Ectodermal cell (in vitro differentiated cells): ENCODE results near the gene PEF1. TPM values are rescaled to one million over a fixed set of nuclear protein-coding genes. Genes with fewer than 3 reads are reported as not detected.

Experiments used
- H3K27ac ChIP-seq: 2 replicates; pipeline ENCODE4 v1.7.0; 2013; ENCODE audit warnings: mild to moderate bottlenecking, low read depth, low read length; ENCODE audit not compliant: insufficient read depth, poor library complexity, severe bottlenecking
- H3K27me3 ChIP-seq: 2 replicates; pipeline ENCODE4 v1.7.0; 2013; ENCODE audit warnings: mild to moderate bottlenecking, low read length; ENCODE audit not compliant: insufficient read depth, control insufficient read depth, poor library complexity, severe bottlenecking
- H3K36me3 ChIP-seq: one replicate; pipeline ENCODE4 v1.7.0; 2013; ENCODE audit warnings: low read length; ENCODE audit not compliant: control insufficient read depth, insufficient read depth
- H3K4me1 ChIP-seq: one replicate; pipeline ENCODE4 v1.7.0; 2013; ENCODE audit warnings: low read length; ENCODE audit not compliant: control insufficient read depth, insufficient read depth
- H3K4me3 ChIP-seq: 2 replicates; pipeline ENCODE4 v1.7.0; 2013; ENCODE audit warnings: low read depth, low read length, control low read depth; ENCODE audit not compliant: insufficient read depth
- H3K9me3 ChIP-seq: 2 replicates; pipeline ENCODE4 v1.7.0; 2013; ENCODE audit warnings: mild to moderate bottlenecking, low read length, moderate library complexity; ENCODE audit not compliant: control insufficient read depth
- whole genome bisulfite sequencing, 2 experiments: methylation state at CpG; one replicate each; pipeline ENCODE4 v1.1.7; 2013; ENCODE audit warnings: missing lambda C conversion rate in 2 of 2; 5-methylcytosine and 5-hydroxymethylcytosine counted together
- polyA plus RNA-seq, 4 experiments: library from polyadenylated mRNA; stranded (reverse); fragments of 50-300 nt; gene quantifications; one replicate each; pipeline ENCODE4 v1.2.3, GENCODE V29; 2013

Gene PEF1
- 54.4 TPM for polyA plus RNA-seq (2013, experiment 1 of 4)
- polyA plus RNA-seq (2013, experiment 2 of 4) = 51.9 TPM
- polyA plus RNA-seq (2013, experiment 3 of 4) = 40.6 TPM
- polyA plus RNA-seq (2013, experiment 4 of 4) = 46.1 TPM

DNA sequence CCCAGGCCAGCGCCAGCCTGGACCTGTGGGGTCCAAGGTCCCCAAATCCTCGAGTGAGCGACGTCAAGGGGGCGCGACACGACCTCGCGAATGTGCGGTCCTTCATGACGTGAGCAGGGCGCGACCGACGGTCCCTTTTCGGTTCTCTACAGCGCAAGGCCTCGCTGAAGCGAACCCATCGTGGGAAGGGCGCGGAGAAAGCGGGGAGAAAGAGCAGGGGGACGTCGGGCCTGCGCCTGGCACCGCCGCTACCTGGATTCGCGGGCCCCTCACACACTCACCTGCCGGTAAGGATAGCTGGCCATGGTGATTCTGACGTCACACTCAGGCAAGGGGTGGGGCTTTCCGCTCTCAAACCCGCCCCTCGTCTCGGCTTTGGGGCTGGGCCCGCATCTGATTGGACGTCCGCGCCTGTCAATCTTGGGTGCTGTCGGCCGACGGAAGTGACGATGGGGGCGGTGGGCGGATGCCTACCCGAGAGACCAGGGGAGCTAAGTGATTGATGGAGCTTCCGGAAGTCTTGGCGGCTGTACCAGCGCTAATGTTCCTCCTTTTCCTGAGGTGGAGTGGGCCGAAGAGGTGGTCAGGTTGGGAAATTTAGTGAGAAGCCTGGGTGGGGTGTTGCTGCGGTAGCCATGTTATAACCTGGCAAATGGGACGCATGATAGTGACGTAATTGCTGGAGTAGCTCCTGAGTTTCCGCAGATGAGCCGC is at the start of gene PEF1:
Gene PEF1, minus strand, starts transcription at position 317 of the 714 bp plus-strand sequence. Its CDS starts 12 bp downstream, at position 305.
- Histone ChIP-seq H3K27ac (peak within 1 kb of the TSS; percentile 86), H3K27me3 (no peaks in the 10 kb centered on the region), H3K4me1 (peaks cover 12% of the 10 kb centered on the region), H3K9me3 (no peaks in the 10 kb centered on the region), H3K36me3 (no peaks in the 10 kb centered on the region), H3K4me3 (peak within 1 kb of the TSS; percentile 77)
- 0% methylated on average over 56 of the region's 56 CpGs for WGBS, 2 experiments

- Histone ChIP-seq H3K27me3 (no peaks in the 10 kb centered on the region), H3K9me3 (no peaks in the 10 kb centered on the region), H3K4me1 (peaks cover 22% of the 10 kb centered on the region), H3K36me3 (no peaks in the 10 kb centered on the region), H3K27ac (no peak overlapping the region), H3K4me3 (no peak overlapping the region)
- WGBS, 2 experiments = 91 to 92% methylated on average over 10 of the region's 10 CpGs
Observed at GRCh38 chr1:31693231-31693630, 48.6 kb upstream of the PEF1 start.

DNA sequence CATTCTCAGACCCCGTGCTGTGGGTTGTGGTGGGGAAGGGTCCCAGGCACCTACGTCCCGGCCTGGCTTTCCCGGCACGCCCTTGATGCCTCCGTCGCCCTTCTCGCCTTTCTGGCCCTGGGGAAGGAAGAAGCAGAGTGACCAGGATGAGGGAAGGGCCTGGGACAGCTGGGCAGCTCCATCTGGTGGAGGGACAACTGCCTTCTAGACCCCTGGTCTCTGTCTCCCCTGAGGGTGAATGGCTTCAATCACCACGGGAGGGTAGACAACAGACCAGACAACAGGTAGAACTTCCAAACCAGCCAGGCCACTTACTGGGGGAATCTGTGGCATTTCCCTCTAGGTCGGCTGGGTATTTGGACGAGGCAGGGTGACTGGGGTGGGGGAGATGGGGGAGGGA is 47.3 kb upstream of the PEF1 start:
- Histone ChIP-seq H3K36me3 (no peaks in the 10 kb centered on the region), H3K4me1 (peaks cover 22% of the 10 kb centered on the region), H3K27ac (no peak overlapping the region), H3K27me3 (no peaks in the 10 kb centered on the region), H3K9me3 (no peaks in the 10 kb centered on the region), H3K4me3 (no peak overlapping the region)
- WGBS, 2 experiments = 86 to 88% methylated on average over 9 to 11 of the region's 11 CpGs

- Histone ChIP-seq H3K9me3 (no peaks in the 10 kb centered on the region), H3K27ac (no peak overlapping the region), H3K4me1 (peaks cover 22% of the 10 kb centered on the region), H3K4me3 (no peak overlapping the region), H3K27me3 (no peaks in the 10 kb centered on the region), H3K36me3 (no peaks in the 10 kb centered on the region)
- 92 to 95% methylated on average over 3 to 4 of the region's 4 CpGs for WGBS, 2 experiments
Observed at GRCh38 chr1:31691446-31691845, 46.8 kb upstream of the PEF1 start.

DNA sequence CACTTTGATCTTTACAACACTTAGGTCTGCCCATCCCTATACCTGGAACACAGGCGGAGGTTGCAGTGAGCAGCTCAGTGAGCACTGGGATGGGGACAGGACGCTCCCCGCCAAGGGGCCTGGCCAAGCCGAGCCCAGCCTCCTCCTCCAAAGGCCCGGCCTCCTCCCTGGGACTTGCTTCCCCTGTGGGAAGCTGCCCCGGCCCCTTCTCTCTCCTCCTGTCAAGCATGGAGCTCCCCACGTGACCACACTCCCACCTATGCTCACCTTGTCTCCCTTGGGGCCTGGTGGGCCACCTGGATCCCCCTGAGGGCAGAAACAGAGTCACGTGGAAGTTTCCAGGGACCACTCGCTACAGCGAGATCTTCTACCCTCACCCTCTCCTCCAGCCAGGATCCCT is 46.2 kb upstream of the PEF1 start:
- Histone ChIP-seq H3K9me3 (no peaks in the 10 kb centered on the region), H3K4me1 (peaks cover 22% of the 10 kb centered on the region), H3K27ac (no peak overlapping the region), H3K36me3 (no peaks in the 10 kb centered on the region), H3K4me3 (no peak overlapping the region), H3K27me3 (no peaks in the 10 kb centered on the region)
- WGBS, 2 experiments = 83 to 86% methylated on average over 10 of the region's 10 CpGs

GRCh38 chr1:31689854-31690253 is 45.2 kb upstream of the PEF1 start:
- H3K27ac ChIP-seq = no peak overlapping the region
- no peaks in the 10 kb centered on the region for H3K9me3 ChIP-seq
- no peak overlapping the region for H3K4me3 ChIP-seq
- H3K27me3 ChIP-seq = no peaks in the 10 kb centered on the region
- peaks cover 20% of the 10 kb centered on the region for H3K4me1 ChIP-seq
- WGBS, 2 experiments = 95 to 96% methylated on average over 6 of the region's 6 CpGs
- H3K36me3 ChIP-seq = no peaks in the 10 kb centered on the region

DNA sequence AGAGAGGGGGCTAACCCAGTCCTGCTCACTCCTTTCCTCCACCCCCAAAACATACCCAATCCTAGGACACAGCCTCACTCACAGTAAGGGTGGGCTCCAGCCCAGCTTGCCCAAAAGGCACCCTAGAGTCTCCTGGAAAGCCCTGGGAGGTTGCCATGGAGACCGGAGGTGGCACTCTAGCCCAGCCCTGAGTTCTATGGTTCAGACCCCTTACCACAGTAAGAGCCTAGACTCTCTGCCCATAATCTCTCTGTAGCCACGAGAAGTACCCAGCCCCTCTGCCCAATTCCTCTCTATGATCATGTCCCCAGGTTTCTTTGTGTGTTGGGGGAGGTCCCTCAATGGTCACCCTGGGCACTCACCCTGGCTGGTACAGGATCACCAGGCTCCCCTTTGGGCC is 44.7 kb upstream of the PEF1 start:
- no peak overlapping the region for H3K27ac ChIP-seq
- no peaks in the 10 kb centered on the region for H3K36me3 ChIP-seq
- no peaks in the 10 kb centered on the region for H3K27me3 ChIP-seq

DNA sequence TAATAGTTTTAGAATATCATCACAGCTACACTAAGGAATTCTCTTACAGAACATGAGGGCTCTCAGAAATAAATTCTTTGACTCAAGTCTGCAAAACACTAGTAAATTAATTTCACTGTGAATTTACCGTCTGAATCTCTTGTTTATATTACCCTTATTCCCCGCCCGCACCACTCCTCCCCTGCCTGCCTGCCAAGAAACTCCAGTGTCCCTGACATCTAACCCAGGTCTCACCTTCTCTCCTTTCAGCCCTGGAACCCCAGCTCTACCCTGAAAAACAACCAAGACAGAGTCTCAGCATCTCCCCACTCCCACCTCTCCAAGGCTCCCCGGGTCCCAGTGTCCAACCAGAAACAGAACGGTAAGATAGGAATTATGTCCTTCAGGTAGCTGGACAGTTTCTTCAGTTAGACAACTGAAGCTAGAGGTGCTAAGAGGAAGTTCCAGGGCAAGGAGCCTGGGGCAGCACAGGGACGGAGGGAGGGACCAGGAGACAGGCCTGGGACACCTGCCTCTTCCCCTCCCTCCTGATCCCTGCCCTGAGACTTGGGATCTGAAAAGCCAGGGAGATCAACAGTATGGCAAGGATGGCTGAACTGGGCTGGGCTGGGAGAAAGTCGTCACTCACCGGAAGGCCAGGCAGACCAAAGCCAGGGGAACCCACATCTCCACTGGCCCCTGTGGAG is 43.7 kb upstream of the PEF1 start:
- peaks cover 15% of the 10 kb centered on the region for H3K4me1 ChIP-seq
- H3K36me3 ChIP-seq = no peaks in the 10 kb centered on the region
- H3K4me3 ChIP-seq = no peak overlapping the region
- WGBS, 2 experiments = 93 to 94% methylated on average over 8 of the region's 8 CpGs
- no peaks in the 10 kb centered on the region for H3K27me3 ChIP-seq
- no peak overlapping the region for H3K27ac ChIP-seq
- H3K9me3 ChIP-seq = no peaks in the 10 kb centered on the region

More for the DNA sequence above, 44.7 kb upstream of the PEF1 start:
- Histone ChIP-seq H3K4me1 (peaks cover 15% of the 10 kb centered on the region), H3K9me3 (no peaks in the 10 kb centered on the region), H3K4me3 (no peak overlapping the region)
- 69 to 73% methylated on average over 2 of the region's 2 CpGs for WGBS, 2 experiments

DNA sequence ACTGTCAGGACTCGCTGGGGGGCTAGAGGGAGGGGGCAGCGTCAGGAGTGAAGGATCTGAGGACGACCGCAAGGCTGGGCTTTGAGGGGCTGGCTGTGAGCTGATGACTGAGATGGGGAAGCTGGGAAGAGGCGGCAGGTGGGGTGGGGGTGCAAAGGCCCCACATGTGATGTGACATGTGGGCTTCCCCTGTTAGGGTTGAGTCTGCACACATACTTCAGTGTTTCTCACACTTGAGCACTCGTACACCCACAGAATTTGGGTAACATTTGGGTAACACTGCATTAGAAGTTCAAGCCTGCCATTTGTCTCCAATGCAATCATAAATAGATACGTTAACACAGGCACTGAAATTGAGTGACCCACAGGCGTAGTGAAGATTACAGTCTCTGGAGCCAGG is 42.9 kb upstream of the PEF1 start:
- Histone ChIP-seq H3K4me3 (no peak overlapping the region), H3K4me1 (peaks cover 15% of the 10 kb centered on the region), H3K27me3 (no peaks in the 10 kb centered on the region), H3K36me3 (no peaks in the 10 kb centered on the region), H3K9me3 (no peaks in the 10 kb centered on the region), H3K27ac (no peak overlapping the region)
- 88% methylated on average over 8 of the region's 8 CpGs for WGBS, 2 experiments

GRCh38 chr1:31685795-31686194 is 41.1 kb upstream of the PEF1 start:
- Histone ChIP-seq H3K4me1 (peaks cover 22% of the 10 kb centered on the region), H3K27me3 (no peaks in the 10 kb centered on the region), H3K9me3 (no peaks in the 10 kb centered on the region), H3K4me3 (no peak overlapping the region), H3K27ac (no peak overlapping the region), H3K36me3 (no peaks in the 10 kb centered on the region)
- WGBS, 2 experiments = 89 to 90% methylated on average over 8 of the region's 8 CpGs
